Kidney (tissue), 14 donors: ENCODE results near the gene ABHD2. TPM values are rescaled to one million over a fixed set of nuclear protein-coding genes. Genes with fewer than 3 reads are reported as not detected.

ENCODE experiments used
- DNase-seq, 5 donors: peaks; one replicate each; pipeline ENCODE4 v3.0.0-alpha.2; 2013 to 2020
- FAIRE-seq: peaks from 2 replicates; lab custom pipeline; 2012; peaks lifted over from hg19 to GRCh38; lab: Jason Lieb, UNC
- H3K27ac ChIP-seq, 2 donors: one replicate each; pipeline ENCODE4 v1.7.0; 2013; ENCODE audit warnings: low read depth in 2 of 2, low read length in 2 of 2, inconsistent platforms in 1 of 2
- H3K27me3 ChIP-seq: one replicate; pipeline ENCODE4 v1.7.1; 2013; ENCODE audit warnings: low read length, inconsistent platforms; ENCODE audit not compliant: control insufficient read depth, insufficient read depth
- H3K36me3 ChIP-seq, 3 donors: one replicate each; pipeline versions ENCODE4 v1.7.0 to v1.7.1; 2013; ENCODE audit warnings: low read length in 3 of 3, control low read depth in 1 of 3, inconsistent platforms in 1 of 3; ENCODE audit not compliant: insufficient read depth in 3 of 3, control insufficient read depth in 2 of 3
- H3K4me1 ChIP-seq, 3 donors: one replicate each; pipeline versions ENCODE4 v1.7.0 to v1.7.1; 2013; ENCODE audit warnings: low read length in 3 of 3, inconsistent platforms in 1 of 3, low read depth in 1 of 3; ENCODE audit not compliant: control insufficient read depth in 2 of 3, insufficient read depth in 2 of 3
- H3K4me3 ChIP-seq, 3 donors: one replicate each; pipeline versions ENCODE4 v1.7.0 to v1.8.1; 2013; ENCODE audit warnings: low read length in 3 of 3, control low read depth in 1 of 3, inconsistent platforms in 1 of 3
- H3K9ac ChIP-seq, 3 donors: one replicate each; pipeline versions ENCODE4 v1.7.0 to v1.7.1; 2013; ENCODE audit warnings: low read length in 3 of 3, control low read depth in 1 of 3, inconsistent platforms in 1 of 3
- H3K9me3 ChIP-seq, 3 donors: one replicate each; pipeline versions ENCODE4 v1.7.0 to v1.7.1; 2013; ENCODE audit warnings: low read length in 3 of 3, control low read depth in 1 of 3, inconsistent platforms in 1 of 3; ENCODE audit not compliant: control insufficient read depth in 2 of 3, insufficient read depth in 1 of 3
- CTCF ChIP-seq: IDR thresholded peaks from 3 replicates; pipeline ENCODE4 v1.5.1; 2012; ENCODE audit warnings: mild to moderate bottlenecking, moderate library complexity, borderline replicate concordance; ENCODE audit not compliant: insufficient read depth; ENCODE audit errors: extremely low read depth
- intact Hi-C: fragments of 100-400 bp; cut with DNase I; formaldehyde crosslinking; loops from one replicate; pipeline ENCODE4 v1.11.1; 2022
- polyA plus RNA-seq: library from polyadenylated mRNA; stranded (reverse); fragments of 350-450 nt; fragmentation: Illumina TruSeq; extraction: RNeasy Lipid Tissue Mini Kit (QIAGEN cat#74804); gene quantifications from one replicate; pipeline ENCODE4 v1.2.3, GENCODE V29; 2014; ENCODE audit warnings: low read depth, low replicate concordance; ENCODE audit not compliant: insufficient read depth
- total RNA-seq: library from RNA; stranded (reverse); fragmentation: NEBNext Ultra II Directional; extraction: Animal tissue kit (Norgen Biotek cat#: 25700); gene quantifications from one replicate; pipeline ENCODE4 v1.2.1, GENCODE V29; 2021
- donor health status: control.
- donor health status: control.
- donor health status: control.
- donor health status: control.
- donor health status: control.
- donor health status: DM: yes; HTN: yes; CAD: no.
- donor health status: Normal renal cell carcinoma (clear cell type).

The ABHD2 gene
- total and polyA plus RNA-seq, 2 donors from 2014 or later = 13.3 to 123 TPM

GRCh38 chr15:89177116-89177515 is 88.9 kb downstream of the ABHD2 start:
- intact Hi-C loops = loop anchor here (5.0 to 10.0 kb wide), 2 partner anchors 125 to 272 kb away; no protein-coding TSS in a partner anchor
- DNase-seq (no peak), FAIRE-seq (no peak)
- H3K4me1 ChIP-seq = peaks cover 0 to 3% (median 2%) of the 10 kb centered on the region in 3 donors
- no peak for TF ChIP-seq CTCF
- no peak overlapping the region for H3K9ac ChIP-seq
- no peaks in the 10 kb centered on the region for H3K27me3 ChIP-seq
- no peak overlapping the region for H3K27ac ChIP-seq
- H3K9me3 ChIP-seq = no peaks in the 10 kb centered on the region
- no peak overlapping the region for H3K4me3 ChIP-seq
- peaks cover 0 to 21% (median 15%) of the 10 kb centered on the region in 3 donors for H3K36me3 ChIP-seq

GRCh38 chr15:89177633-89178306 is 89.5 kb downstream of the ABHD2 start:
- Histone ChIP-seq H3K4me1 (peaks cover 0 to 3% (median 2%) of the 10 kb centered on the region in 3 donors), H3K27ac (no peak overlapping the region), H3K27me3 (no peaks in the 10 kb centered on the region), H3K4me3 (no peak overlapping the region), H3K9me3 (no peaks in the 10 kb centered on the region), H3K36me3 (peaks cover 0 to 21% (median 15%) of the 10 kb centered on the region in 3 donors), H3K9ac (no peak overlapping the region)
- peak; percentile 88 for TF ChIP-seq CTCF
- DNase-seq = peak in 4 of 5 donors; percentile 67 to 93 (median 79)
- no peak for FAIRE-seq
- intact Hi-C loops = loop anchor here (5.0 to 10.0 kb wide), 2 partner anchors 125 to 273 kb away; no protein-coding TSS in a partner anchor

- no peak for TF ChIP-seq CTCF
- FAIRE-seq (no peak), DNase-seq (no peak)
- Histone ChIP-seq H3K36me3 (peaks cover 0 to 21% (median 15%) of the 10 kb centered on the region in 3 donors), H3K4me1 (peaks cover 0 to 3% (median 2%) of the 10 kb centered on the region in 3 donors), H3K9ac (no peak overlapping the region), H3K9me3 (no peaks in the 10 kb centered on the region), H3K4me3 (no peak overlapping the region), H3K27me3 (no peaks in the 10 kb centered on the region), H3K27ac (no peak overlapping the region)
- intact Hi-C loops = loop anchor here (5.0 to 10.0 kb wide), 2 partner anchors 126 to 274 kb away; no protein-coding TSS in a partner anchor
These were observed 90.2 kb downstream of the ABHD2 start for GRCh38 chr15:89178307-89178977.
